HepG2 (cell line): ENCODE results near the gene NAGK. TPM values are rescaled to one million over a fixed set of nuclear protein-coding genes. Genes with fewer than 3 reads are reported as not detected.

Source experiments
- ATF7-NPFF ChIP-seq: sonication (generic); formaldehyde crosslinking; IDR thresholded peaks from 2 replicates; pipeline ENCODE4 v1.8.1; 2023; ENCODE audit warnings: mild to moderate bottlenecking, low read depth, missing genetic modification reagents, moderate library complexity
- GABPB1 ChIP-seq: IDR thresholded peaks from 2 replicates; pipeline ENCODE4 v1.6.1; 2016; ENCODE audit warnings: mild to moderate bottlenecking, missing genetic modification reagents, moderate library complexity, missing compliant biosample characterization
- HNRNPH1 ChIP-seq: fragments of 200-400 bp; formaldehyde crosslinking; optimal IDR thresholded peaks from 2 replicates; pipeline ENCODE3; 2017; ENCODE audit warnings: mild to moderate bottlenecking, low read depth, low read length
- IRX3 ChIP-seq: sonication (generic); formaldehyde crosslinking; IDR thresholded peaks from 2 replicates; pipeline ENCODE4 v1.8.1; 2023; ENCODE audit warnings: mild to moderate bottlenecking, low read depth, missing genetic modification reagents, borderline replicate concordance
- NFIB ChIP-seq: sonication (generic); formaldehyde crosslinking; IDR thresholded peaks from 2 replicates; pipeline ENCODE4 v1.9.0; 2021; ENCODE audit warnings: missing genetic modification reagents, mild to moderate bottlenecking, borderline replicate concordance
- RFXAP ChIP-seq: sonication (generic); formaldehyde crosslinking; IDR thresholded peaks from 2 replicates; pipeline ENCODE4 v1.4.0; 2020; ENCODE audit warnings: missing genetic modification reagents, borderline replicate concordance
- ZNF276 ChIP-seq: sonication (generic); formaldehyde crosslinking; IDR thresholded peaks from 2 replicates; pipeline ENCODE4 v1.4.0; 2020; ENCODE audit warnings: mild to moderate bottlenecking, low read depth, missing genetic modification reagents
- ZNF282 ChIP-seq: fragments of 450-650 bp; IDR thresholded peaks from 2 replicates; pipeline ENCODE4 v1.6.1; 2018; ENCODE audit not compliant: partially characterized antibody
- ZNF329 ChIP-seq: sonication (generic); formaldehyde crosslinking; IDR thresholded peaks from 2 replicates; pipeline ENCODE4 v1.9.0; 2021; ENCODE audit warnings: low read depth, mild to moderate bottlenecking, missing genetic modification reagents
- ZNF501 ChIP-seq: sonication (generic); formaldehyde crosslinking; IDR thresholded peaks from 2 replicates; pipeline ENCODE4 v1.5.1; 2020; ENCODE audit warnings: mild to moderate bottlenecking, moderate library complexity, missing genetic modification reagents
- ZNF747 ChIP-seq: sonication (generic); formaldehyde crosslinking; IDR thresholded peaks from 2 replicates; pipeline ENCODE4 v1.8.1; 2023; ENCODE audit warnings: missing genetic modification reagents, mild to moderate bottlenecking, borderline replicate concordance
- ZNF792 ChIP-seq: IDR thresholded peaks from 2 replicates; pipeline ENCODE4 v1.6.1; 2016
- ZNF816 ChIP-seq: sonication (generic); formaldehyde crosslinking; IDR thresholded peaks from 2 replicates; pipeline ENCODE4 v1.8.0; 2022; ENCODE audit warnings: missing genetic modification reagents, mild to moderate bottlenecking, borderline replicate concordance
- ZNF891 ChIP-seq: sonication (generic); formaldehyde crosslinking; IDR thresholded peaks from 2 replicates; pipeline ENCODE4 v1.5.0; 2020; ENCODE audit warnings: mild to moderate bottlenecking, missing genetic modification reagents
- polyA plus RNA-seq, 8 experiments: library from polyadenylated mRNA; depleted of rRNA in 3 of 8; stranded (reverse) in 7 of 8; unstranded in 1 of 8; fragments of >200 nt; fragmentation: Illumina TruSeq in 4 of 8; extraction: Trizol in 4 of 8; gene quantifications; 2 replicates each; pipeline versions ENCODE4 v1.2.1 to v1.2.3, GENCODE V29; 2011 to 2016; ENCODE audit warnings: low read depth in 4 of 8, missing spikeins in 1 of 8, mixed read lengths in 1 of 8; ENCODE audit not compliant: insufficient read depth in 1 of 8
- total RNA-seq, 5 experiments: library from RNA; depleted of rRNA; stranded (reverse); fragments of >200 nt; fragmentation: Illumina TruSeq; extraction: Trizol; gene quantifications; 2 replicates each; pipeline ENCODE4 v1.2.3, GENCODE V29; 2016; ENCODE audit warnings: low read depth in 1 of 5
- TF ChIP-seq, protein P1 (sequence below): sonication (generic); formaldehyde crosslinking; IDR thresholded peaks from 2 replicates; pipeline ENCODE4 v1.5.1; 2020; ENCODE audit warnings: mild to moderate bottlenecking, missing genetic modification reagents
- TF ChIP-seq, protein P2 (sequence below): sonication (generic); formaldehyde crosslinking; IDR thresholded peaks from 2 replicates; pipeline ENCODE4 v1.4.0; 2020; ENCODE audit warnings: missing genetic modification reagents
- TF ChIP-seq, protein P3 (sequence below): sonication (generic); formaldehyde crosslinking; conservative IDR thresholded peaks from 2 replicates; pipeline ENCODE4 v1.4.0; 2020; ENCODE audit warnings: missing genetic modification reagents
- TF ChIP-seq, protein P4 (sequence below): sonication (generic); formaldehyde crosslinking; IDR thresholded peaks from 2 replicates; pipeline ENCODE4 v1.4.0; 2020; ENCODE audit warnings: missing genetic modification reagents

The NAGK gene
- total and polyA plus RNA-seq, 2 of the 13 experiments (the other 11 are each of a cell fraction or from before 2014, with no cell fraction given), result 24.4 to 35.2 TPM

DNA sequence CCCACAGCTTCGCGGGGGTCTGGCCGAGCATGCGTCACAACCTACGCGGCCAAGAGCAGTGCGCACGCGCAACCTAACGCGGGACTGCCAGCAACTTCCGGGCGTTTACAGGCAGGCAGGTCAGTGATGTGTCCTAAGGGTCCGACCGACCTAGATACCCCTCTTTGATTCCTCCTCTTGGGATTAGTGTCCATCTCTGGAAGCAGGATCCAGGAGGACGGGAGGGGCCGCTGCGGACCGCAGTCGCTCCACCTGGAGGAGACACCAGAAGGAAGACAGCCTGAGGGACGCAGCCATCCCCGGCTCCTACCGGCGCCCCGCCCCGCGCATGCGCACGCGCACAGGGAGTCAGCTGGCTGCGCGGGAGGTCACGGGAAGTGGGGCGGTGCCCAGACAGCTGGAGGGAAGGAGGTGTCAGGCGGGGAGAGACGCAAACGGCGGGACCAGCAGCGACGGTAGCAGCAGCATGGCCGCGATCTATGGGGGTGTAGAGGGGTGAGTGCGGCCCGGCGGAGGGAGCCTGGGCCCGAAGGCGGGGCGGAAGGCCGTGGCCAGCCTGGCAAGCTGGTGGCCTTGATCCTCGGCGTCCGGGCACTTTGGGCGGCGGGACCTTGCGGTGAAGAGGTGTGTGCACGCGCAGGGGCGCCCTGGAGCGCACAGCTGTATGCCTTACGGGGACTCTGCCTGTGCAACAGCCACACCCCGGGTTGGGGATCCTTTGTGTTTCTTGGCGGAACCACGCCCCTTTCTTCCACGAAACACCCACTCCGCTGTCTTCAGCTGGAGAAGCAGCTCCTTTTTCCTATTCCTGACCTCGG is at the start of gene NAGK (continued):
- TF ChIP-seq, protein P1, sequence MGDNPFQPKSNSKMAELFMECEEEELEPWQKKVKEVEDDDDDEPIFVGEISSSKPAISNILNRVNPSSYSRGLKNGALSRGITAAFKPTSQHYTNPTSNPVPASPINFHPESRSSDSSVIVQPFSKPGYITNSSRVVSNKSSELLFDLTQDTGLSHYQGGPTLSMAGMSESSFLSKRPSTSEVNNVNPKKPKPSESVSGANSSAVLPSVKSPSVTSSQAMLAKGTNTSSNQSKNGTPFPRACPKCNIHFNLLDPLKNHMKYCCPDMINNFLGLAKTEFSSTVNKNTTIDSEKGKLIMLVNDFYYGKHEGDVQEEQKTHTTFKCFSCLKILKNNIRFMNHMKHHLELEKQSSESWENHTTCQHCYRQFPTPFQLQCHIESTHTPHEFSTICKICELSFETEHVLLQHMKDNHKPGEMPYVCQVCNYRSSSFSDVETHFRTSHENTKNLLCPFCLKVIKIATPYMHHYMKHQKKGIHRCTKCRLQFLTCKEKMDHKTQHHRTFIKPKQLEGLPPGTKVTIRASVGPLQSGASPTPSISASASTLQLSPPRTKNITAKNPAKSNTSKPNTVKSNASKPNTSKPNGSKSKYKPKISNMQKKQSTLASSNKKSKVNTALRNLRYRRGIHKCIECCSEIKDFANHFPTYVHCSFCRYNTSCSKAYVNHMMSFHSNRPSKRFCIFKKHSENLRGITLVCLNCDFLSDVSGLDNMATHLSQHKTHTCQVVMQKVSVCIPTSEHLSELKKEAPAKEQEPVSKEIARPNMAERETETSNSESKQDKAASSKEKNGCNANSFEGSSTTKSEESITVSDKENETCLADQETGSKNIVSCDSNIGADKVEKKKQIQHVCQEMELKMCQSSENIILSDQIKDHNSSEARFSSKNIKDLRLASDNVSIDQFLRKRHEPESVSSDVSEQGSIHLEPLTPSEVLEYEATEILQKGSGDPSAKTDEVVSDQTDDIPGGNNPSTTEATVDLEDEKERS (CRISPR knock-in tag), result peak; percentile 96
- TF ChIP-seq ZNF747 (peak; percentile 74), HNRNPH1 (peak; percentile 66), ZNF282 (no peak), ZNF816 (CRISPR knock-in tag) (peak; percentile 90; the same call in 1 of the 2 replicates), GABPB1 (peak; percentile 95), ZNF329 (peak; percentile 76), ZNF276 (CRISPR knock-in tag) (peak; percentile 23; the same call in 1 of the 2 replicates), ZNF501 (CRISPR knock-in tag) (peak; percentile 99), ZNF891 (CRISPR knock-in tag) (no peak; the same call in none of the 2 replicates), NFIB (no peak), ATF7-NPFF (peak; percentile 89), RFXAP (CRISPR knock-in tag) (peak; percentile 80), IRX3 (no peak; the same call in none of the 2 replicates), ZNF792 (CRISPR knock-in tag) (peak; percentile 99)
- TF ChIP-seq, protein P2, sequence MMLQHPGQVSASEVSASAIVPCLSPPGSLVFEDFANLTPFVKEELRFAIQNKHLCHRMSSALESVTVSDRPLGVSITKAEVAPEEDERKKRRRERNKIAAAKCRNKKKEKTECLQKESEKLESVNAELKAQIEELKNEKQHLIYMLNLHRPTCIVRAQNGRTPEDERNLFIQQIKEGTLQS, result peak; percentile 60
- TF ChIP-seq, protein P3, sequence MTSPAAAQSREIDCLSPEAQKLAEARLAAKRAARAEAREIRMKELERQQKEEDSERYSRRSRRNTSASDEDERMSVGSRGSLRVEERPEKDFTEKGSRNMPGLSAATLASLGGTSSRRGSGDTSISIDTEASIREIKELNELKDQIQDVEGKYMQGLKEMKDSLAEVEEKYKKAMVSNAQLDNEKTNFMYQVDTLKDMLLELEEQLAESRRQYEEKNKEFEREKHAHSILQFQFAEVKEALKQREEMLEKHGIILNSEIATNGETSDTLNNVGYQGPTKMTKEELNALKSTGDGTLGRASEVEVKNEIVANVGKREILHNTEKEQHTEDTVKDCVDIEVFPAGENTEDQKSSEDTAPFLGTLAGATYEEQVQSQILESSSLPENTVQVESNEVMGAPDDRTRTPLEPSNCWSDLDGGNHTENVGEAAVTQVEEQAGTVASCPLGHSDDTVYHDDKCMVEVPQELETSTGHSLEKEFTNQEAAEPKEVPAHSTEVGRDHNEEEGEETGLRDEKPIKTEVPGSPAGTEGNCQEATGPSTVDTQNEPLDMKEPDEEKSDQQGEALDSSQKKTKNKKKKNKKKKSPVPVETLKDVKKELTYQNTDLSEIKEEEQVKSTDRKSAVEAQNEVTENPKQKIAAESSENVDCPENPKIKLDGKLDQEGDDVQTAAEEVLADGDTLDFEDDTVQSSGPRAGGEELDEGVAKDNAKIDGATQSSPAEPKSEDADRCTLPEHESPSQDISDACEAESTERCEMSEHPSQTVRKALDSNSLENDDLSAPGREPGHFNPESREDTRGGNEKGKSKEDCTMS (CRISPR knock-in tag), result no peak
- TF ChIP-seq, protein P4, sequence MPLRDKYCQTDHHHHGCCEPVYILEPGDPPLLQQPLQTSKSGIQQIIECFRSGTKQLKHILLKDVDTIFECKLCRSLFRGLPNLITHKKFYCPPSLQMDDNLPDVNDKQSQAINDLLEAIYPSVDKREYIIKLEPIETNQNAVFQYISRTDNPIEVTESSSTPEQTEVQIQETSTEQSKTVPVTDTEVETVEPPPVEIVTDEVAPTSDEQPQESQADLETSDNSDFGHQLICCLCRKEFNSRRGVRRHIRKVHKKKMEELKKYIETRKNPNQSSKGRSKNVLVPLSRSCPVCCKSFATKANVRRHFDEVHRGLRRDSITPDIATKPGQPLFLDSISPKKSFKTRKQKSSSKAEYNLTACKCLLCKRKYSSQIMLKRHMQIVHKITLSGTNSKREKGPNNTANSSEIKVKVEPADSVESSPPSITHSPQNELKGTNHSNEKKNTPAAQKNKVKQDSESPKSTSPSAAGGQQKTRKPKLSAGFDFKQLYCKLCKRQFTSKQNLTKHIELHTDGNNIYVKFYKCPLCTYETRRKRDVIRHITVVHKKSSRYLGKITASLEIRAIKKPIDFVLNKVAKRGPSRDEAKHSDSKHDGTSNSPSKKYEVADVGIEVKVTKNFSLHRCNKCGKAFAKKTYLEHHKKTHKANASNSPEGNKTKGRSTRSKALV (CRISPR knock-in tag), result peak; percentile 89
